Endothelial cell of umbilical vein (primary cell): Measurements from ENCODE around the gene CCDC3. TPM values are rescaled to one million over a fixed set of nuclear protein-coding genes. Genes with fewer than 3 reads are reported as not detected.

Experiments used
- BruUV-seq: library from RNA; stranded (reverse); fragments of 400-500 nt; replicated peaks from 2 replicates; lab custom pipeline; 2021; lab: Mats Ljungman, UMichigan
- CTCF ChIA-PET: fragments of 300-600, 350-600 bp; sonication (Branson Sonifier 250); formaldehyde crosslinking; loops from one replicate; lab custom pipeline; 2021; ENCODE audit warnings: antibody characterized with exemption, inconsistent platforms; lab: Charles Lee
- POLR2A ChIA-PET: fragments of 300-600, 350-600 bp; sonication (Branson Sonifier 250); formaldehyde crosslinking; loops from one replicate; lab custom pipeline; 2021; ENCODE audit warnings: antibody characterized with exemption, inconsistent platforms; lab: Charles Lee
- DNase-seq: peaks from one replicate; pipeline ENCODE4 v3.0.0-alpha.2; 2011; ENCODE audit warnings: low read depth, low spot score
- FAIRE-seq: peaks from 2 replicates; lab custom pipeline; 2011; peaks lifted over from hg19 to GRCh38; lab: Jason Lieb, UNC
- H2AFZ ChIP-seq: 2 replicates; pipeline ENCODE4 v1.6.0; 2012; ENCODE audit warnings: low read depth, low read length, control low read depth, inconsistent platforms
- H3K27ac ChIP-seq: 2 replicates; pipeline ENCODE4 v1.5.1; 2011; ENCODE audit warnings: low read depth, mild to moderate bottlenecking, control low read depth, low read length, moderate library complexity; ENCODE audit not compliant: insufficient read depth
- H3K27me3 ChIP-seq, 2 experiments: 2 replicates each; pipeline versions ENCODE4 v1.6.0 to v1.6.1; 2011; ENCODE audit warnings: low read length in 2 of 2, mixed read lengths in 1 of 2; ENCODE audit not compliant: control insufficient read depth in 2 of 2, insufficient read depth in 2 of 2
- H3K36me3 ChIP-seq, 2 experiments: 2 replicates in 1 of 2; 3 replicates in 1 of 2; pipeline ENCODE4 v1.5.1; 2011; ENCODE audit warnings: low read length in 2 of 2, mild to moderate bottlenecking in 1 of 2, moderate library complexity in 1 of 2; ENCODE audit not compliant: control insufficient read depth in 2 of 2, insufficient read depth in 2 of 2; ENCODE audit errors: extremely low read depth in 1 of 2
- H3K4me1 ChIP-seq: 3 replicates; pipeline ENCODE4 v1.5.1; 2011; ENCODE audit warnings: mild to moderate bottlenecking, low read length; ENCODE audit not compliant: control insufficient read depth, insufficient read depth; ENCODE audit errors: extremely low read depth
- H3K4me2 ChIP-seq: 2 replicates; pipeline ENCODE4 v1.6.1; 2011; ENCODE audit warnings: low read length, control low read depth, mixed read lengths; ENCODE audit not compliant: insufficient read depth
- H3K4me3 ChIP-seq, 3 experiments: fragments of 200-600 bp in 1 of 3; sonication (generic), shearing (Covaris generic) in 1 of 3; replicated peaks in 1 of 3; 2 replicates each; pipeline ENCODE4 v1.5.1; 2011 to 2016; ENCODE audit warnings: control low read depth in 3 of 3, low read length in 3 of 3, mild to moderate bottlenecking in 2 of 3, inconsistent platforms in 1 of 3, low read depth in 1 of 3, moderate library complexity in 1 of 3; ENCODE audit not compliant: insufficient read depth in 1 of 3
- H3K79me2 ChIP-seq: 2 replicates; pipeline ENCODE4 v1.6.0; 2012; ENCODE audit warnings: low read length, inconsistent platforms; ENCODE audit not compliant: control insufficient read depth, insufficient read depth
- H3K9ac ChIP-seq: replicated peaks from 2 replicates; pipeline ENCODE3; 2011; ENCODE audit warnings: low read length, control low read depth; ENCODE audit not compliant: insufficient read depth; ENCODE audit errors: extremely low read depth
- H3K9me1 ChIP-seq: replicated peaks from 3 replicates; pipeline ENCODE4 v1.6.0; 2011; ENCODE audit warnings: mild to moderate bottlenecking, low read length; ENCODE audit not compliant: control insufficient read depth, insufficient read depth; ENCODE audit errors: extremely low read depth
- H3K9me3 ChIP-seq: replicated peaks from 2 replicates; pipeline ENCODE4 v1.5.1; 2012; ENCODE audit warnings: low read length, inconsistent platforms; ENCODE audit not compliant: control insufficient read depth, insufficient read depth
- H4K20me1 ChIP-seq: replicated peaks from 2 replicates; pipeline ENCODE3; 2011; ENCODE audit warnings: mild to moderate bottlenecking, low read length; ENCODE audit not compliant: control insufficient read depth, insufficient read depth; ENCODE audit errors: extremely low read depth
- EZH2 ChIP-seq: IDR thresholded peaks from 2 replicates; pipeline ENCODE4 v1.6.1; 2012; ENCODE audit warnings: borderline replicate concordance, low read depth, mild to moderate bottlenecking, moderate library complexity, low read length, inconsistent platforms; ENCODE audit not compliant: severe bottlenecking
- FOS ChIP-seq: IDR thresholded peaks from 2 replicates; pipeline ENCODE4 v1.6.1; 2011; ENCODE audit warnings: mild to moderate bottlenecking, low read length, moderate library complexity, borderline replicate concordance; ENCODE audit not compliant: insufficient read depth
- GATA2 ChIP-seq: IDR thresholded peaks from 2 replicates; pipeline ENCODE4 v1.7.0; 2011; ENCODE audit warnings: low read depth, mild to moderate bottlenecking, moderate library complexity, mixed read lengths, low read length; ENCODE audit not compliant: insufficient read length, insufficient read depth
- JUN ChIP-seq: IDR thresholded peaks from 2 replicates; pipeline ENCODE4 v1.6.1; 2011; ENCODE audit warnings: borderline replicate concordance, low read depth; ENCODE audit not compliant: insufficient read length, insufficient read depth
- MAX ChIP-seq: IDR thresholded peaks from 2 replicates; pipeline ENCODE4 v1.6.1; 2011; ENCODE audit not compliant: insufficient read depth, insufficient read length
- MYC ChIP-seq: IDR thresholded peaks from one replicate; pipeline ENCODE4 v1.6.1; 2011; ENCODE audit warnings: mild to moderate bottlenecking, low read depth, low read length
- POLR2A ChIP-seq: IDR thresholded peaks from 2 replicates; pipeline ENCODE4 v1.6.1; 2012; ENCODE audit warnings: low read depth, mild to moderate bottlenecking, control low read depth, low read length
- POLR2AphosphoS5 ChIP-seq: IDR thresholded peaks from 2 replicates; pipeline ENCODE4 v1.6.1; 2012; ENCODE audit warnings: low read depth, mild to moderate bottlenecking, control low read depth, low read length, moderate library complexity; ENCODE audit not compliant: insufficient read depth
- dilution Hi-C: fragments of 300-500 bp; cut with MboI; formaldehyde crosslinking; loops from one replicate; pipeline ENCODE4 v1.15.0; 2019; ENCODE audit warnings: low sequenced_read_pairs; ENCODE audit not compliant: extremely low pct_ligation_motif_present
- intact Hi-C: fragments of 100-400 bp; cut with micrococcal nuclease; formaldehyde crosslinking; loops from one replicate; pipeline ENCODE4 v1.10.0; 2022
- polyA plus RNA-seq, 4 experiments: library from polyadenylated mRNA; depleted of rRNA in 3 of 4; stranded (reverse) in 3 of 4; unstranded in 1 of 4; fragments of >200 nt; gene quantifications; 2 replicates each; pipeline versions ENCODE4 v1.2.1 to v1.2.3, GENCODE V29; 2011 to 2012; ENCODE audit warnings: missing spikeins in 1 of 4
- total RNA-seq: library from RNA; stranded (reverse); gene quantifications from 2 replicates; pipeline ENCODE4 v1.2.3, GENCODE V29; 2021
- TF ChIP-seq, protein P1 (sequence below), 2 donors: IDR thresholded peaks; 1 replicate in 1 of 2; 2 replicates in 1 of 2; pipeline ENCODE4 v1.5.1; 2011; ENCODE audit warnings: low read length in 2 of 2, mild to moderate bottlenecking in 2 of 2, moderate library complexity in 2 of 2, control low read depth in 1 of 2, inconsistent platforms in 1 of 2, low read depth in 1 of 2; ENCODE audit not compliant: insufficient read depth in 1 of 2; ENCODE audit errors: extremely low read depth in 1 of 2

Gene CCDC3
- total and polyA plus RNA-seq, 2 donors (not counting 3 experiments of a cell fraction or from before 2014, with no cell fraction given), result 0.90 to 1.4 TPM

DNA sequence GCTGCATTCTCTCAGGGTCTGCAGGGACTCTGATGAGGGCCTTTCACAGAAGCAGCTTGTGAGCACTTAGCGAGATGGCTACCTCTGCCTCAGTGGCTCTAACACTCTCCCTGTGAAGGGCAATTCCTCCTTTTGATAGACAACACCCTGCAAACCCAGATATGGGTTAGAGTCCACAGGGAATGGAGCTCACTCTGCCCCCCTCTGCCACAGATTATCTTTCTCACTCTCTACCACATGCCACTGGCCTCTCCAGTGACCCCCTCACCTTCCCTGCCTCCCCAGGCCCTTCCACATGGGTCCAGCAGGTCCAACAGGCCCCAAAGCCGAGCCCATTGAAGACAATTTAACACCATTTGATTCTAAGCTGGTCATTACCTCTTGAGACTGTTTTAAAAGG is 72.1 kb downstream of the CCDC3 start:
- CTCF ChIA-PET, result interaction anchor here (0.8 to 1.2 kb wide), 2 partner anchors 28 to 147 kb away, joined by 3 to 5 read pairs; no protein-coding TSS in a partner anchor
- no TSS peak for BruUV-seq
- FAIRE-seq, result no peak
- Histone ChIP-seq H2AFZ (no peak overlapping the region), H3K79me2 (no peaks in the 10 kb centered on the region), H3K9me1 (no peaks in the 10 kb centered on the region), H3K9ac (no peak overlapping the region), H4K20me1 (no peaks in the 10 kb centered on the region), H3K27me3 (no peaks in the 10 kb centered on the region), H3K4me2 (no peak overlapping the region), H3K4me1 (no peaks in the 10 kb centered on the region), H3K9me3 (no peaks in the 10 kb centered on the region), H3K4me3 (no peak overlapping the region), H3K27ac (no peak overlapping the region), H3K36me3 (no peaks in the 10 kb centered on the region)
- dilution Hi-C loops, result no loop called here
- DNase-seq, result no peak
- TF ChIP-seq EZH2 (no peak), POLR2AphosphoS5 (no peak), JUN (no peak), POLR2A (no peak), MYC (no peak), FOS (no peak), GATA2 (no peak), MAX (no peak)
- TF ChIP-seq, protein P1, sequence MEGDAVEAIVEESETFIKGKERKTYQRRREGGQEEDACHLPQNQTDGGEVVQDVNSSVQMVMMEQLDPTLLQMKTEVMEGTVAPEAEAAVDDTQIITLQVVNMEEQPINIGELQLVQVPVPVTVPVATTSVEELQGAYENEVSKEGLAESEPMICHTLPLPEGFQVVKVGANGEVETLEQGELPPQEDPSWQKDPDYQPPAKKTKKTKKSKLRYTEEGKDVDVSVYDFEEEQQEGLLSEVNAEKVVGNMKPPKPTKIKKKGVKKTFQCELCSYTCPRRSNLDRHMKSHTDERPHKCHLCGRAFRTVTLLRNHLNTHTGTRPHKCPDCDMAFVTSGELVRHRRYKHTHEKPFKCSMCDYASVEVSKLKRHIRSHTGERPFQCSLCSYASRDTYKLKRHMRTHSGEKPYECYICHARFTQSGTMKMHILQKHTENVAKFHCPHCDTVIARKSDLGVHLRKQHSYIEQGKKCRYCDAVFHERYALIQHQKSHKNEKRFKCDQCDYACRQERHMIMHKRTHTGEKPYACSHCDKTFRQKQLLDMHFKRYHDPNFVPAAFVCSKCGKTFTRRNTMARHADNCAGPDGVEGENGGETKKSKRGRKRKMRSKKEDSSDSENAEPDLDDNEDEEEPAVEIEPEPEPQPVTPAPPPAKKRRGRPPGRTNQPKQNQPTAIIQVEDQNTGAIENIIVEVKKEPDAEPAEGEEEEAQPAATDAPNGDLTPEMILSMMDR (IDR thresholded peaks at IDR 0.05; ENCODE audit: extremely low read depth in 1 of 2, insufficient read depth in 1 of 2, low read depth in 1 of 2, low read length in 2 of 2), result no peak
- POLR2A ChIA-PET, result no interaction called here
- intact Hi-C loops, result no loop called here
